Breast epithelium (tissue), 4 donors: ENCODE data around the gene PARVB. TPM values are rescaled to one million over a fixed set of nuclear protein-coding genes. Genes with fewer than 3 reads are reported as not detected.

ENCODE experiments used
- DNase-seq, 2 donors: peaks; one replicate each; pipeline ENCODE4 v3.0.0-alpha.2; 2019; ENCODE audit warnings: low spot score in 2 of 2
- H3K27ac ChIP-seq, 2 donors: fragments of 200-600 bp; sonication (generic) in 1 of 2; one replicate each; pipeline ENCODE4 v1.5.1; 2016 to 2019; ENCODE audit warnings: mild to moderate bottlenecking in 1 of 2
- H3K27me3 ChIP-seq, 2 donors: fragments of 200-600 bp; sonication (generic) in 1 of 2; one replicate each; pipeline versions ENCODE4 v1.5.1 to v1.6.0; 2017 to 2019; ENCODE audit warnings: control low read depth in 1 of 2, mild to moderate bottlenecking in 1 of 2
- H3K36me3 ChIP-seq: fragments of 200-600 bp; one replicate; pipeline ENCODE4 v1.5.1; 2019
- H3K4me1 ChIP-seq, 2 donors: fragments of 200-600 bp; sonication (generic); one replicate each; pipeline ENCODE4 v1.5.1; 2016 to 2019; ENCODE audit warnings: control low read depth in 1 of 2
- H3K4me3 ChIP-seq, 3 donors: fragments of 200-600 bp; sonication (generic); 1 replicate in 2 of 3; 2 replicates in 1 of 3; pipeline ENCODE4 v1.5.1; 2016 to 2019; ENCODE audit warnings: mild to moderate bottlenecking in 3 of 3, moderate library complexity in 2 of 3
- H3K9me3 ChIP-seq, 2 donors: fragments of 200-600 bp; sonication (generic) in 1 of 2; one replicate each; pipeline ENCODE4 v1.5.1; 2016 to 2019; ENCODE audit warnings: control low read depth in 1 of 2
- POLR2A ChIP-seq: fragments of 450-650 bp; IDR thresholded peaks from one replicate; pipeline ENCODE4 v1.6.1; 2016; ENCODE audit warnings: antibody characterized with exemption, mild to moderate bottlenecking, moderate library complexity
- POLR2AphosphoS5 ChIP-seq, 3 donors: sonication (generic); formaldehyde crosslinking; IDR thresholded peaks; one replicate each; pipeline ENCODE4 v1.6.1; 2017; ENCODE audit warnings: antibody characterized with exemption in 3 of 3
- intact Hi-C: fragments of 100-400 bp; cut with DNase I; formaldehyde crosslinking; loops from one replicate; pipeline ENCODE4 v1.15.1; 2023; ENCODE audit warnings: low total_unique reads
- total RNA-seq, 3 donors: library from RNA; depleted of rRNA; stranded (reverse); fragments of >200 nt; gene quantifications; one replicate each; pipeline ENCODE4 v1.1.0, GENCODE V29; 2016
- TF ChIP-seq, protein P1 (sequence below), 3 donors: fragments of 450-650 bp; IDR thresholded peaks; one replicate each; pipeline ENCODE4 v1.5.1; 2016 to 2017; ENCODE audit warnings: antibody characterized with exemption in 3 of 3, mild to moderate bottlenecking in 3 of 3, moderate library complexity in 3 of 3

The PARVB gene
- total RNA-seq, 3 donors from 2014 or later, result 12.3 to 57.6 (median 21.6) TPM

DNA sequence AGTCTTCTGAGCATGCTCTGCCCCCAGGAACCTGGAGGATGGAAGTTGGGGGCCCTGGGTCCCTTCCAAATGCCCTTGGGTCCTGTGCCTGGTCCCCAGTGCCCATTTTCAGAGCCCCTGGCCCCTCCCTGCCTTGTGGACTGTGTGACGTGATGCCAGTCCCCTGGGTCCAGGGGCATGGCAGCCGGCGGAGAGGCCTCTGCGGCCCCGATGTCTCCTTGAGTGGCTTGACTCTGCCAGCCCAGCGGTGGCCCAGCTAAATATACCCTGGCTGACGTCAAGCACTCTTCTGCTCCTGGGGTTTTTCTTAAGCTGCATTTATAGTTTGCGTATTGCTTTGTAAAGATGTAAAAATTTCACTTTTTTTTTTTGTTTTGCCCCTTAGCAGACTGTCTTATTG, 121.4 kb downstream of the PARVB start:
- no peak for DNase-seq
- Histone ChIP-seq H3K9me3 (no peaks in the 10 kb centered on the region), H3K36me3 (no peaks in the 10 kb centered on the region), H3K27me3 (no peaks in the 10 kb centered on the region), H3K4me3 (no peak overlapping the region), H3K27ac (no peak overlapping the region), H3K4me1 (no peaks in the 10 kb centered on the region)
- TF ChIP-seq, protein P1, sequence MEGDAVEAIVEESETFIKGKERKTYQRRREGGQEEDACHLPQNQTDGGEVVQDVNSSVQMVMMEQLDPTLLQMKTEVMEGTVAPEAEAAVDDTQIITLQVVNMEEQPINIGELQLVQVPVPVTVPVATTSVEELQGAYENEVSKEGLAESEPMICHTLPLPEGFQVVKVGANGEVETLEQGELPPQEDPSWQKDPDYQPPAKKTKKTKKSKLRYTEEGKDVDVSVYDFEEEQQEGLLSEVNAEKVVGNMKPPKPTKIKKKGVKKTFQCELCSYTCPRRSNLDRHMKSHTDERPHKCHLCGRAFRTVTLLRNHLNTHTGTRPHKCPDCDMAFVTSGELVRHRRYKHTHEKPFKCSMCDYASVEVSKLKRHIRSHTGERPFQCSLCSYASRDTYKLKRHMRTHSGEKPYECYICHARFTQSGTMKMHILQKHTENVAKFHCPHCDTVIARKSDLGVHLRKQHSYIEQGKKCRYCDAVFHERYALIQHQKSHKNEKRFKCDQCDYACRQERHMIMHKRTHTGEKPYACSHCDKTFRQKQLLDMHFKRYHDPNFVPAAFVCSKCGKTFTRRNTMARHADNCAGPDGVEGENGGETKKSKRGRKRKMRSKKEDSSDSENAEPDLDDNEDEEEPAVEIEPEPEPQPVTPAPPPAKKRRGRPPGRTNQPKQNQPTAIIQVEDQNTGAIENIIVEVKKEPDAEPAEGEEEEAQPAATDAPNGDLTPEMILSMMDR (IDR thresholded peaks at IDR 0.05), result no peak
- TF ChIP-seq POLR2A (no peak), POLR2AphosphoS5 (IDR thresholded peaks at IDR 0.05) (no peak)
- intact Hi-C loops, result no loop called here

DNA sequence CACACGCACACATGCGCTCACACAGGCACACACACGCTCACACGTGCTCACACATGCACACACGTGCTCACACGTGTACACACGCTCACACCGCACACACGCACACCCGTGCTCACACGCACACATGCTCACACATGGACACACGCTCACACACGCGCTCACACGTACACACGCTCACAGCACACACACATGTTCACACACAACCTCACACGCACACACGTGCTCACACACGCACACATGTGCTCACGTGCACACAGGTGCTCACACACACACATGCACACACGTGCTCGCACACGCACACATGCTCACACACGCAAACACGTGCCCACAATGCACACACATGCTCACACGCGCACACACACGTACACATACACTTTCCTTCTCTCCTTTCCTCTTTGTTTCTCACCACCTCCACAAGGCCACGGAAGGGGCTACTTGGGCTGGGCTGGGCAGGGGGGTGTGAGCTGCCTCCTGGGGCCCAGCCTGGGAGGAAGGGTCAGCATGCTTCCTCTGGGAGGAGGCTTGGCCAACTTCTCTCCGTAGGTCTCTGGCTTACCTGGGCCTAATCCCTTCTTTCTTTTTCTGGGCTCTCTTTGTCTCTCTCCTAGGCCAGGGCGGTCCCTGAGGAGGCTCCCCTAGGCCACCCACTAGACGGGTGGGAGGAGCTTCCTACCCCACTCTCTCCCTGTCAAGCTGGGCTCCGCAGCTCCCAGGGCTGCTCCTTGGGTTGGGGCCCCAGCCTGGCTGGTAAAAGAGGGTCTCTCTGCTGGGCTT, 122.2 kb downstream of the PARVB start:
- intact Hi-C loops, result no loop called here
- Histone ChIP-seq H3K27me3 (no peaks in the 10 kb centered on the region), H3K9me3 (no peaks in the 10 kb centered on the region), H3K4me1 (no peaks in the 10 kb centered on the region), H3K27ac (no peak overlapping the region), H3K36me3 (no peaks in the 10 kb centered on the region), H3K4me3 (no peak overlapping the region)
- DNase-seq, result no peak
- TF ChIP-seq POLR2AphosphoS5 (IDR thresholded peaks at IDR 0.05) (no peak), POLR2A (no peak)
- TF ChIP-seq, protein P1 (IDR thresholded peaks at IDR 0.05), result no peak

DNA sequence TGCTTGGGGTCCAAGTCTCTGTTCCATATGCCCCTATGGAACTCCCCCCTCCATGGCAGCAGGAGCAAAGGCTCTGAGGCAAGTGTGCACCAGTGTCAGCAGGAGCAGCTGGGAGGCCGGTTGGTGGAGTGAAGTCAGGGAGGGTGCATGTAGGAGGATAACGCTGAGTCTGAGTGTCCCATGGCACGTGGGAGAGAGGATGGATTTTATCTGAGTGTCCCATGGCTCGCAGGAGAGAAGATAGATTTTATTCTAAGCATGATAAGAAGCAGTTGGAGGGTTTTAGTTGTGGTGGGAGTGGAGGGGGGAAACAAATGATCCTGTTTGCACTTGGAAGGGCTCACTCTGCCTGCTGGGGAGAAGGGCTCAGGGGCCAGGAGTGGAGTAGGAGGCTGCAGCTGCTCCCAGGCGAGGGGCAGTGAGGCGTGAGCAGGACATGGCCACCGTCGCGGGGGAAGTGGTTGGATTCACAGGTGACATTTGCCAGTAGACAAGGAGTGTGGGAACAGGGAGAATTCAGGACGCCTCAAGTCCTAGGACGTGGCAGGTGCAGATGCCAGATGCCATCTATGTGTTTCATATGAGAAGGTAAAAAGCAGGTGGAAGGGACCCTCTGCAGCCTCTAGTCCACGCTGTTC, 123.0 kb downstream of the PARVB start:
- no peak for TF ChIP-seq POLR2AphosphoS5 (IDR thresholded peaks at IDR 0.05)
- no peak for TF ChIP-seq POLR2A
- TF ChIP-seq, protein P1 (IDR thresholded peaks at IDR 0.05), result no peak
- Histone ChIP-seq H3K27me3 (no peaks in the 10 kb centered on the region), H3K4me1 (no peaks in the 10 kb centered on the region), H3K36me3 (no peaks in the 10 kb centered on the region), H3K4me3 (no peak overlapping the region), H3K9me3 (no peaks in the 10 kb centered on the region), H3K27ac (no peak overlapping the region)
- intact Hi-C loops, result no loop called here
- no peak for DNase-seq

DNA sequence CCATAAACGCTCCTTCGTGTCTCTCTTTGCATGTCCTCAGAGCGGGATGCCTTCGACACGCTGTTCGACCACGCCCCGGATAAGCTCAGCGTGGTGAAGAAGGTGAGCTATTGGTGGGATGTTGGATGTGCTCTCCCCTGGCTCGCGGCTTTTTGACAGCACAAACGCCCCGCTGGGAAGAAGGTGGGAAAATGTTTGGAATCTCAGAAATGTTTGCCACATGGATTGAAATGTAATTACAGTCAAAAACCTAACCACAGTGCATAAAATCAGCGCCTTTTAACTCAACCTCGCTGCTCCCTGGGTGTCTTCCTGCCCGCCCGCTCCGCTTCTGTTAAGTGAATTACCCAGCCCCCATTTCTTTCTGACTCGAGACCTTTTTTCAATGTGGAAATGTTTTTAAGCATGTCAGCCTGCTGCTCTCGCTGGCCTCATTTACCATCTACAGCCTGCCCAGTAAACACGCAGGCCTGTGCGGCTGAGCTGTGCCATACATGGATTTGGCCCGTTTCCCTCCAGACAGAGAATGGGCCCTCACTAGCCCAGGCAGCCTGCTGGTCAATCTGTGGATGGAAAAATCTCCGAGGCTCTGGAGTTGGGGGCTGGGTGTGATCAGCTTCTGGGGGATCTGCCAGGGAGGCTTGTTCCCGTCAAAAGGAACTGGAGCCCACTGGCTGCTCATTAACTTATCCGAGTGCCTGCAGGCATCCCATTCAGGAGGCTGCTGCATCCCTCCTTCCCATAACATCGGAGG, 123.9 kb downstream of the PARVB start:
- Histone ChIP-seq H3K4me3 (no peak overlapping the region), H3K27ac (no peak overlapping the region), H3K9me3 (no peaks in the 10 kb centered on the region), H3K4me1 (no peaks in the 10 kb centered on the region), H3K27me3 (no peaks in the 10 kb centered on the region), H3K36me3 (no peaks in the 10 kb centered on the region)
- intact Hi-C loops, result no loop called here
- no peak for DNase-seq
- no peak for TF ChIP-seq POLR2A
- TF ChIP-seq, protein P1 (IDR thresholded peaks at IDR 0.05), result no peak
- TF ChIP-seq POLR2AphosphoS5 (IDR thresholded peaks at IDR 0.05), result no peak

DNA sequence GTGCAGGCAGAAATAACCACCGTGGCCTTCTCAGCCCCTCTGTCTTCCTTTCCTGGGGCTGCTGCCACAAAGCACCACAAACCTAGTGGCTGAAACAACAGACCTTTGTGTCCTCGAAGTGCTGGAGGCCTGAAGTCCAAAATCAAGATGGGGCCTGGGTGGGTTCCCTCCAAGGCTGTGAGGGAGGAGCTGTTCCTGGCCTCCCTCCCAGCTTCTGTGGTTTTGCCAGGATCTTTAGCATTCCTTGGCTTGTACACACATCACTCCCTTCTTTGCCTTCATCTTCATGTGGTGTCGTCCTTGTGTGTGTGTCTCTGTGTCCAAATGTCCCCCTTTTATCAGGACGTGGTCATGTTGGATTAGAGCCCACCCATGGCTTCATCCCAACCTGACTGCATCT, 127.6 kb downstream of the PARVB start:
- DNase-seq, result no peak
- intact Hi-C loops, result no loop called here
- Histone ChIP-seq H3K4me1 (no peaks in the 10 kb centered on the region), H3K36me3 (no peaks in the 10 kb centered on the region), H3K27me3 (no peaks in the 10 kb centered on the region), H3K27ac (no peak overlapping the region), H3K4me3 (no peak overlapping the region), H3K9me3 (no peaks in the 10 kb centered on the region)
- TF ChIP-seq POLR2AphosphoS5 (IDR thresholded peaks at IDR 0.05) (no peak), POLR2A (no peak)
- TF ChIP-seq, protein P1 (IDR thresholded peaks at IDR 0.05), result no peak
